K562 (cell line): ENCODE data around the gene PLEKHA7.

ENCODE experiments used
- JUN ChIP-seq, 2 experiments: sonication (generic) in 1 of 2; formaldehyde crosslinking in 1 of 2; IDR thresholded peaks; 2 replicates each; pipeline versions ENCODE4 v1.6.1 to v1.8.0; 2012 to 2022; ENCODE audit warnings: borderline replicate concordance in 2 of 2, mild to moderate bottlenecking in 2 of 2, improper control_type of control experiment in 1 of 2, low read depth in 1 of 2, low read length in 1 of 2, missing genetic modification reagents in 1 of 2
- RAD21 ChIP-seq, 2 experiments: fragments of 250-450 bp in 1 of 2; fragments of 450-650 bp in 1 of 2; sonication (Bioruptor Pico) in 1 of 2; formaldehyde crosslinking in 1 of 2; IDR thresholded peaks in 1 of 2; conservative IDR thresholded peaks in 1 of 2; 2 replicates each; pipeline versions ENCODE4 v1.4.0 to v1.8.0; 2020 to 2022; ENCODE audit warnings: mild to moderate bottlenecking in 2 of 2, moderate library complexity in 1 of 2
- ZKSCAN1 ChIP-seq: fragments of 150-350 bp; IDR thresholded peaks from 2 replicates; pipeline ENCODE4 v1.6.1; 2016; ENCODE audit warnings: low read depth, low read length
- TF ChIP-seq, protein P1 (sequence below), 3 experiments: fragments of 200-800 bp in 1 of 3; fragments of 250-450 bp in 1 of 3; fragments of 450-650 bp in 1 of 3; sonication (Bioruptor Pico) in 1 of 3; sonication (Bioruptor generic) in 1 of 3; formaldehyde crosslinking in 1 of 3; IDR thresholded peaks; 2 replicates each; pipeline versions ENCODE4 v1.6.1 to v1.8.0; 2016 to 2022; ENCODE audit warnings: mild to moderate bottlenecking in 2 of 3, missing genetic modification characterization in 2 of 3, missing compliant biosample characterization in 1 of 3, moderate library complexity in 1 of 3
- TF ChIP-seq, protein P2 (sequence below): sonication (generic); formaldehyde crosslinking; IDR thresholded peaks from 2 replicates; pipeline ENCODE4 v1.5.0; 2020; ENCODE audit warnings: missing genetic modification reagents

- TF ChIP-seq, protein P1, sequence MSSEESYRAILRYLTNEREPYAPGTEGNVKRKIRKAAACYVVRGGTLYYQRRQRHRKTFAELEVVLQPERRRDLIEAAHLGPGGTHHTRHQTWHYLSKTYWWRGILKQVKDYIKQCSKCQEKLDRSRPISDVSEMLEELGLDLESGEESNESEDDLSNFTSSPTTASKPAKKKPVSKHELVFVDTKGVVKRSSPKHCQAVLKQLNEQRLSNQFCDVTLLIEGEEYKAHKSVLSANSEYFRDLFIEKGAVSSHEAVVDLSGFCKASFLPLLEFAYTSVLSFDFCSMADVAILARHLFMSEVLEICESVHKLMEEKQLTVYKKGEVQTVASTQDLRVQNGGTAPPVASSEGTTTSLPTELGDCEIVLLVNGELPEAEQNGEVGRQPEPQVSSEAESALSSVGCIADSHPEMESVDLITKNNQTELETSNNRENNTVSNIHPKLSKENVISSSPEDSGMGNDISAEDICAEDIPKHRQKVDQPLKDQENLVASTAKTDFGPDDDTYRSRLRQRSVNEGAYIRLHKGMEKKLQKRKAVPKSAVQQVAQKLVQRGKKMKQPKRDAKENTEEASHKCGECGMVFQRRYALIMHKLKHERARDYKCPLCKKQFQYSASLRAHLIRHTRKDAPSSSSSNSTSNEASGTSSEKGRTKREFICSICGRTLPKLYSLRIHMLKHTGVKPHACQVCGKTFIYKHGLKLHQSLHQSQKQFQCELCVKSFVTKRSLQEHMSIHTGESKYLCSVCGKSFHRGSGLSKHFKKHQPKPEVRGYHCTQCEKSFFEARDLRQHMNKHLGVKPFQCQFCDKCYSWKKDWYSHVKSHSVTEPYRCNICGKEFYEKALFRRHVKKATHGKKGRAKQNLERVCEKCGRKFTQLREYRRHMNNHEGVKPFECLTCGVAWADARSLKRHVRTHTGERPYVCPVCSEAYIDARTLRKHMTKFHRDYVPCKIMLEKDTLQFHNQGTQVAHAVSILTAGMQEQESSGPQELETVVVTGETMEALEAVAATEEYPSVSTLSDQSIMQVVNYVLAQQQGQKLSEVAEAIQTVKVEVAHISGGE (CRISPR knock-in tag; IDR thresholded peaks at IDR 0.05): no peak
- TF ChIP-seq ZKSCAN1: no peak
- TF ChIP-seq, protein P2, sequence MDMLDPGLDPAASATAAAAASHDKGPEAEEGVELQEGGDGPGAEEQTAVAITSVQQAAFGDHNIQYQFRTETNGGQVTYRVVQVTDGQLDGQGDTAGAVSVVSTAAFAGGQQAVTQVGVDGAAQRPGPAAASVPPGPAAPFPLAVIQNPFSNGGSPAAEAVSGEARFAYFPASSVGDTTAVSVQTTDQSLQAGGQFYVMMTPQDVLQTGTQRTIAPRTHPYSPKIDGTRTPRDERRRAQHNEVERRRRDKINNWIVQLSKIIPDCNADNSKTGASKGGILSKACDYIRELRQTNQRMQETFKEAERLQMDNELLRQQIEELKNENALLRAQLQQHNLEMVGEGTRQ (CRISPR knock-in tag): no peak
- TF ChIP-seq RAD21 (CRISPR knock-in tag; conservative IDR thresholded peaks at IDR 0.05 in 1 of 2, IDR thresholded peaks at IDR 0.05 in 1 of 2): no peak
- no peak for TF ChIP-seq JUN (IDR thresholded peaks at IDR 0.05; ENCODE audit: borderline replicate concordance, low read depth, low read length)
- TF ChIP-seq JUN (CRISPR knock-in tag; IDR thresholded peaks at IDR 0.05; ENCODE audit: borderline replicate concordance): no peak
Observed at GRCh38 chr11:17002543-17002942, 11.7 kb downstream of the PLEKHA7 start.
